ENCODE data around the gene DUSP22.

DNA sequence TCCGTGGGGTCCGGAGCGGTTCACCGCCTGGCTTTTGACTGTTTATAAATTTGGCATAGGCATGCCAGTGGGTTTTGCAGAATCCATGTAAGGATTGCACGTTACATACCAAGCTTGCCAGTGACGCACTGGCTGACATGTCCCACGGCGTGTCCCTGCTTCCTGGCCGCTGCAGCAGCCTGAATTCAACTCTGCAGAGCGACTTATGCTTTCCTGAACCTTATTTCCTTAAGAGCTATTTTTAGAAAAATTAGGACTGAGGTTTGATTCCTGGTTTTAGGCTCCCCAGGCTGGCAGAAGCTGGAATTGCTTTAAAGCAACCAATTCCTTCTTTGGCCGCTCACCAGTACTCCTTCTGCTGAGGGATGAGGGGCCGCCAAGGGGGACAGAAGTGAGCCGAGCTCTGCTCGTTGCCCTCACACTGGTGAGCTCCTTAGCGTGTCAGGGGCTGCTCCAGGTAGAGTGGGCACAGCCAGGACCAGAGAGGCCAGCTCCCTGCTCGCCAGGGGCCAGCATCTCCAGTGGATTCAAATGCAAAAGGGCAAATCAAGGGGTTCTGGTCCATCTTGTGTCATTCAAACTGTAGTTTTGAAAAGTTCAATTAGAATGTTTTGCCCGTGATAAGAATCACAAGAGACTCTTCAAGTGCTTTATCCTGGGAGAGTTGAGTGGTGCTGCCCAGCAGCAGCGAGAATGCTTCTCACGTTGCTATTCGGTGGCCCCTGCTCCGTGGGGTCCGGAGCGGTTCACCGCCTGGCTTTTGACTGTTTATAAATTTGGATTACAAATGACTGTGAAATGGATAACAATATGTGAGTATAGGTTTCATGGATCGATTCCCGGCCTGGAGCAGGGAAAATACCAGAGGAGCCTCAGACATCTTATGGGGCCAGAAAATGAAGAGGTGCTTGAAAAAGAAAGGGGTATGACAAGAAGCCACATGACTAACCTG, 81.8 kb downstream of the DUSP22 start:
- TF ChIP-seq, protein P1, sequence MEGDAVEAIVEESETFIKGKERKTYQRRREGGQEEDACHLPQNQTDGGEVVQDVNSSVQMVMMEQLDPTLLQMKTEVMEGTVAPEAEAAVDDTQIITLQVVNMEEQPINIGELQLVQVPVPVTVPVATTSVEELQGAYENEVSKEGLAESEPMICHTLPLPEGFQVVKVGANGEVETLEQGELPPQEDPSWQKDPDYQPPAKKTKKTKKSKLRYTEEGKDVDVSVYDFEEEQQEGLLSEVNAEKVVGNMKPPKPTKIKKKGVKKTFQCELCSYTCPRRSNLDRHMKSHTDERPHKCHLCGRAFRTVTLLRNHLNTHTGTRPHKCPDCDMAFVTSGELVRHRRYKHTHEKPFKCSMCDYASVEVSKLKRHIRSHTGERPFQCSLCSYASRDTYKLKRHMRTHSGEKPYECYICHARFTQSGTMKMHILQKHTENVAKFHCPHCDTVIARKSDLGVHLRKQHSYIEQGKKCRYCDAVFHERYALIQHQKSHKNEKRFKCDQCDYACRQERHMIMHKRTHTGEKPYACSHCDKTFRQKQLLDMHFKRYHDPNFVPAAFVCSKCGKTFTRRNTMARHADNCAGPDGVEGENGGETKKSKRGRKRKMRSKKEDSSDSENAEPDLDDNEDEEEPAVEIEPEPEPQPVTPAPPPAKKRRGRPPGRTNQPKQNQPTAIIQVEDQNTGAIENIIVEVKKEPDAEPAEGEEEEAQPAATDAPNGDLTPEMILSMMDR (IDR thresholded peaks at IDR 0.05; ENCODE audit: borderline replicate concordance, extremely low read depth, low read length, poor library complexity, severe bottlenecking), result no peak
- no peak for TF ChIP-seq EZH2 (IDR thresholded peaks at IDR 0.05; ENCODE audit: borderline replicate concordance, low read depth, low read length, severe bottlenecking)

Measured in DND-41 (cell line).